HG02623 (cell line): Measurements from ENCODE around the gene CFL1.

ENCODE experiments used
- ATAC-seq: cut with Tn5 transposase; IDR thresholded peaks from one replicate; pipeline ENCODE4 v1.9.1; 2021; ENCODE audit warnings: moderate library complexity; ENCODE audit not compliant: unreplicated experiment

The CFL1 gene

GRCh38 chr11:65809496-65809895, 48.5 kb downstream of the CFL1 start:
- no peak for ATAC-seq

- no peak for ATAC-seq
Observed at GRCh38 chr11:65808744-65809341, 49.1 kb downstream of the CFL1 start.

GRCh38 chr11:65806979-65807378, 51.0 kb downstream of the CFL1 start:
- ATAC-seq, result no peak
